HG03039 (cell line): ENCODE data around the gene ZBTB8B.
"Not testable (repeated sequence)": the region's sequence is repeated elsewhere in the genome, so short reads cannot be mapped to it uniquely, and the experiment has no call there.

Experiments
- ATAC-seq: cut with Tn5 transposase; IDR thresholded peaks from one replicate; pipeline ENCODE4 v1.9.1; 2021; ENCODE audit warnings: mild to moderate bottlenecking, moderate library complexity; ENCODE audit not compliant: unreplicated experiment

ZBTB8B gene

GRCh38 chr1:32468791-32469190 is 3.9 kb downstream of the ZBTB8B start:
- no peak for ATAC-seq

- no peak for ATAC-seq
Observed at GRCh38 chr1:32470431-32470830, 5.6 kb downstream of the ZBTB8B start.

- no peak for ATAC-seq
Observed at GRCh38 chr1:32470991-32471694, 6.3 kb downstream of the ZBTB8B start.

- ATAC-seq, result no peak
Observed at GRCh38 chr1:32471695-32472362, 7.0 kb downstream of the ZBTB8B start.

GRCh38 chr1:32472966-32473365 is 8.1 kb downstream of the ZBTB8B start:
- ATAC-seq, result not testable (repeated sequence)

GRCh38 chr1:32474954-32475353 is 10.1 kb downstream of the ZBTB8B start:
- ATAC-seq, result no peak

- ATAC-seq, result no peak
Observed at GRCh38 chr1:32480003-32480402, 15.1 kb downstream of the ZBTB8B start.

- no peak for ATAC-seq
Observed at GRCh38 chr1:32480761-32481160, 15.9 kb downstream of the ZBTB8B start.

- not testable (repeated sequence) for ATAC-seq
Observed at GRCh38 chr1:32481788-32482187, 16.9 kb downstream of the ZBTB8B start.

GRCh38 chr1:32485554-32486255 is 20.8 kb downstream of the ZBTB8B start:
- ATAC-seq, result no peak

GRCh38 chr1:32486463-32487113 is 21.7 kb downstream of the ZBTB8B start:
- no peak for ATAC-seq

GRCh38 chr1:32487182-32487581 is 22.3 kb downstream of the ZBTB8B start:
- no peak for ATAC-seq

GRCh38 chr1:32489774-32490454 is 25.0 kb downstream of the ZBTB8B start:
- ATAC-seq, result no peak

- ATAC-seq, result no peak
Observed at GRCh38 chr1:32491386-32491785, 26.5 kb downstream of the ZBTB8B start.

- ATAC-seq, result no peak
Observed at GRCh38 chr1:32494196-32494595, 29.3 kb downstream of the ZBTB8B start.

- ATAC-seq, result no peak
Observed at GRCh38 chr1:32494711-32495337, 30.0 kb downstream of the ZBTB8B start.

GRCh38 chr1:32496127-32496526 is 31.3 kb downstream of the ZBTB8B start:
- no peak for ATAC-seq

- no peak for ATAC-seq
Observed at GRCh38 chr1:32498751-32499150, 33.9 kb downstream of the ZBTB8B start.

- ATAC-seq, result no peak
Observed at GRCh38 chr1:32500387-32501209, 35.7 kb downstream of the ZBTB8B start.

- no peak for ATAC-seq
Observed at GRCh38 chr1:32501865-32502264, 37.0 kb downstream of the ZBTB8B start.
